ENCODE results near the gene C2orf69. TPM values are rescaled to one million over a fixed set of nuclear protein-coding genes. Genes with fewer than 3 reads are reported as not detected.
A peak's percentile ranks its signal among the peaks of the same experiment; 100 is the strongest.

The C2orf69 gene
- total RNA-seq, 1 donor from 2014 or later: 16.2 TPM

DNA sequence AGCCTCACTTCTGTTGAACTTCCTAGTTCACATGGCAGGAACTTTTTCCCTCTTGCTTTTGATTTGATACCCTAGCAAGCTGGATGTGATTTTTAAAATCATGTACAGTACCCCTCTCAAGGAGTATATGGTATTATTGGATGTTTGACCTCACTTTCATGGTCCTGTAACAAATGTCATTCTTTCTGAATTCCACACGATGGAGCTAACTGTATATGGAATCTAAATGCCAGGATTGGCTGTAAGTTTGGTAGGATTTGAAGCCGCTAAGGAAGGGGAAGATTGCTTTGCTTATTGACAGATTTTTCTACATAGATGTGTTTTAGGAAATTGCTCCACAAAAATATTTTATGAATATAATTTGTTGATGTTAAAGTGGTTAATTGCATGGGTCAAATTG lies 62.6 kb downstream of the C2orf69 start:
- Mint-ChIP-seq H3K27ac (ENCODE audit: unreplicated experiment) (no peak overlapping the region), H3K36me3 (ENCODE audit: low read depth) (no peaks in the 10 kb centered on the region), H3K4me1 (no peaks in the 10 kb centered on the region), H3K27me3 (ENCODE audit: low read depth) (no peaks in the 10 kb centered on the region), H3K4me3 (no peak overlapping the region), H3K9me3 (no peaks in the 10 kb centered on the region)
- TF ChIP-seq, protein P1, sequence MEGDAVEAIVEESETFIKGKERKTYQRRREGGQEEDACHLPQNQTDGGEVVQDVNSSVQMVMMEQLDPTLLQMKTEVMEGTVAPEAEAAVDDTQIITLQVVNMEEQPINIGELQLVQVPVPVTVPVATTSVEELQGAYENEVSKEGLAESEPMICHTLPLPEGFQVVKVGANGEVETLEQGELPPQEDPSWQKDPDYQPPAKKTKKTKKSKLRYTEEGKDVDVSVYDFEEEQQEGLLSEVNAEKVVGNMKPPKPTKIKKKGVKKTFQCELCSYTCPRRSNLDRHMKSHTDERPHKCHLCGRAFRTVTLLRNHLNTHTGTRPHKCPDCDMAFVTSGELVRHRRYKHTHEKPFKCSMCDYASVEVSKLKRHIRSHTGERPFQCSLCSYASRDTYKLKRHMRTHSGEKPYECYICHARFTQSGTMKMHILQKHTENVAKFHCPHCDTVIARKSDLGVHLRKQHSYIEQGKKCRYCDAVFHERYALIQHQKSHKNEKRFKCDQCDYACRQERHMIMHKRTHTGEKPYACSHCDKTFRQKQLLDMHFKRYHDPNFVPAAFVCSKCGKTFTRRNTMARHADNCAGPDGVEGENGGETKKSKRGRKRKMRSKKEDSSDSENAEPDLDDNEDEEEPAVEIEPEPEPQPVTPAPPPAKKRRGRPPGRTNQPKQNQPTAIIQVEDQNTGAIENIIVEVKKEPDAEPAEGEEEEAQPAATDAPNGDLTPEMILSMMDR (conservative IDR thresholded peaks at IDR 0.05): peak; percentile 77
- DNase-seq (ENCODE audit: low read depth, low spot score): no peak

DNA sequence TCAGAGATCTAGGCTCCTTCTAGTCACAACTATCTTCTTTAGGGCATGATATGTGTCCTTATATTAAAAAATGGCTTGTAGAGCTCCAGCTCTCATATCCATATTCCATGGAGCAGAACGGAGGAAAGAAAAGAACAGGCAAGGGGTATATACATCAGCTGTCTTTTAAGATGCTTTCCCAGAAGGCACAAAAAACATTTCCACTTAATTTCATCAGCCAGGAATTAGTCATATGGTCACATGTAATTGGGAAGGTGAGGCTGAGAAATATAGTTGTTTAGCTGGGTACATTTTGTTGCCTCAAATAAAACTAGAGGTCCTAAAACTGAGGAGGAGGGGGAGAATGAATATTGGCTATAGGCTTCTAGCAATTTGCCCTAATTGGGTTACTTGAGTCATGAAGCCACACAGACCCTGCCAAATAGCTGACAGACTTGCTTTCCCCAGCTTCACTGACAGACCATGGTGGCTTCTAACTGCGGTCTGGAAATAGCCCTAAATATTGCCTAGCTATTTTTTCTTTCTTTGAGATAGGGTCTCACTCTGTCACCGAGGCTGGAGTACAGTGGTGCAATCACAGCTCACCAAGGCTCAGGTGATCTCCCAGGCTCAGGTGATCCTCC lies 64.3 kb downstream of the C2orf69 start:
- no peak overlapping the region for H3K27ac Mint-ChIP-seq (ENCODE audit: unreplicated experiment)
- no peaks in the 10 kb centered on the region for H3K9me3 Mint-ChIP-seq
- H3K4me1 Mint-ChIP-seq: no peaks in the 10 kb centered on the region

More for the DNA sequence above, 64.3 kb downstream of the C2orf69 start:
- TF ChIP-seq, protein P1 (conservative IDR thresholded peaks at IDR 0.05): no peak
- no peak overlapping the region for H3K4me3 Mint-ChIP-seq
- H3K36me3 Mint-ChIP-seq (ENCODE audit: low read depth): no peaks in the 10 kb centered on the region
- H3K27me3 Mint-ChIP-seq (ENCODE audit: low read depth): peaks cover 2% of the 10 kb centered on the region
- no peak for DNase-seq (ENCODE audit: low read depth, low spot score)

Other genes with a start within 250 kb of the C2orf69 start
- gene FTCDNL1, start 60.1 kb upstream of the C2orf69 start, total RNA-seq: 1.5 and 1.6 TPM in 2 replicates
- 10.6 TPM in 2 replicates for gene TYW5, start 44.2 kb downstream of the C2orf69 start, total RNA-seq
- 23.1 and 24.2 TPM in 2 replicates for gene MAIP1, start 44.3 kb downstream of the C2orf69 start, total RNA-seq